Measurements from ENCODE around the gene SASH1.

- TF ChIP-seq CTCF (IDR thresholded peaks at IDR 0.05), result no peak
- no peak for TF ChIP-seq EP300 (IDR thresholded peaks at IDR 0.05)
Measured at GRCh38 chr6:148544421-148544820, 201.8 kb downstream of the SASH1 start.

All from sigmoid colon (tissue), 4 donors.